Aorta (tissue), 4 donors: ENCODE data around the gene FAM151A. TPM values are rescaled to one million over a fixed set of nuclear protein-coding genes. Genes with fewer than 3 reads are reported as not detected.

Source experiments
- polyA plus RNA-seq, 2 donors: library from polyadenylated mRNA; stranded (reverse); fragments of 200-250 nt; gene quantifications; one replicate each; pipeline ENCODE4 v1.2.3, GENCODE V29; 2013
- total RNA-seq, 2 donors: library from RNA; stranded (reverse); fragmentation: NEBNext Ultra II Directional; extraction: Animal tissue kit (Norgen Biotek cat#: 25700); gene quantifications; one replicate each; pipeline ENCODE4 v1.2.1, GENCODE V29; 2021
- donor health status: healthy with polysubstance abuse.
- donor health status: Bipolar disorder and iron deficiency.
- donor health status: DM: no; HTN: no; CAD: no.
- donor health status: DM: yes; HTN: yes; CAD: no.

FAM151A gene
- total and polyA plus RNA-seq, 4 donors = 0.08 TPM; not detected in 3

Other genes starting within 250 kb of the FAM151A start
- gene SSBP3, start 217.1 kb downstream of the FAM151A start, total RNA-seq = 10 to 100 TPM; 73.8 to 83.4 TPM
- 10 to 100 TPM; 43.7 to 57.7 TPM for gene SSBP3, start 217.1 kb downstream of the FAM151A start, polyA plus RNA-seq
- 10 to 100 TPM; 17.5 to 20.9 TPM for gene ACOT11, start 75.3 kb downstream of the FAM151A start, total RNA-seq
- 1 to 10 TPM; 6.4 to 7.3 TPM for gene ACOT11, start 75.3 kb downstream of the FAM151A start, polyA plus RNA-seq
- 10 to 100 TPM; 13.1 to 16.3 TPM for gene MROH7, start 18.3 kb upstream of the FAM151A start, total RNA-seq
- 10 to 100 TPM in 1 of 2 donors, 1 to 10 TPM in 1; 2.1 to 42.3 TPM for gene MROH7, start 18.3 kb upstream of the FAM151A start, polyA plus RNA-seq
- 10 to 100 TPM; 13.0 to 15.2 TPM for gene TTC4, start 92.3 kb upstream of the FAM151A start, total RNA-seq
- gene TTC4, start 92.3 kb upstream of the FAM151A start, polyA plus RNA-seq = 10 to 100 TPM in 1 of 2 donors, 1 to 10 TPM in 1; 8.9 to 18.9 TPM
- 1 to 10 TPM; 2.2 to 3.0 TPM for gene PARS2, start 141.0 kb upstream of the FAM151A start, total RNA-seq
- 1 to 10 TPM; 1.2 to 2.4 TPM for gene PARS2, start 141.0 kb upstream of the FAM151A start, polyA plus RNA-seq
- under 1 TPM in 1 of 2 donors, not detected in 1; 0.27 TPM for gene TTC22, start 177.8 kb upstream of the FAM151A start, total RNA-seq
- 1 to 10 TPM in 1 of 2 donors, under 1 TPM in 1; 0.20 to 3.9 TPM for gene TTC22, start 177.8 kb upstream of the FAM151A start, polyA plus RNA-seq